NCI-H1436 treated with DMSO at 0.1 percent for 48 hours (cell line): ENCODE results near the gene ADGRL3.
"Not testable (repeated sequence)": the region's sequence is repeated elsewhere in the genome, so short reads cannot be mapped to it uniquely, and the experiment has no call there.

Experiments
- DNase-seq: peaks from one replicate; lab custom pipeline; 2025; lab: John Stamatoyannopoulos, UW

Gene ADGRL3

GRCh38 chr4:61350932-61351331, 150.8 kb downstream of the ADGRL3 start:
- DNase-seq = no peak

DNA sequence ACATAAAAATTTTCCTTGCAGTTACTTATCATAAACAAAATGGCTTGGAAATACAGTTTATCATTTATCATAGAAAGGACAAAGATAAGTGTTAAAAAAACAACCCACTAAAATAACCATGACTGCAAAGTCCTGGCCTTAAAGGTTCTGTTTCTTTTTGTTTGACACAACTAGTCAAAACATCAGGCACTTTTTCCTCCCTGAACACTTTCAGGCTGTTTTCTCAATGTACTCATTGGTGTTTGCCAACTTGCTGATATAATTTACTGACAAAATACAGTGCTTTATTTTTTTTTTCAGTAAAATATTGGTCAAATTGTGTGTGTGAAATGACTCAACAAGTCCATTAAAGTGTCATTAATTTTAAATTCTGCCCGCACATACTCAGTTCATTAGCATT, 156.6 kb downstream of the ADGRL3 start:
- no peak for DNase-seq

DNA sequence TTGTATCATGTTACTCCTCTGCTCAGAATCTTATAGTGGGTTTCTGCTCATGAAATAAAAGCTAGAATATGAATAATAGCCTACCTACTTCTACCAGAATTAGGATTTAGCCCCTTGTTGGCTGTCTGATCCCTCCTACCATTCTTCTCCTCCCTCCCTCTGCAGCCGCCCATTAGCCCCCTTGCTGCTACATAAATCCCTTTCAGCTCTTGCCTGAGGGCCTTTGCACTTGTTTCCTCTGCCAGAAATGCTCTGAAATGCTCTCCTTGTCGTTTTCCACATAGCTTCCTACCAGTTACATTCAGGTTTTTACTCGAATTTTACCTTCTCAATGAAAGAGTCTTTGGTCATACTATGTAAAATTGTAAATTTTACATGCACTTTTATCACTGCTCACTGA, 159.2 kb downstream of the ADGRL3 start:
- no peak for DNase-seq

DNA sequence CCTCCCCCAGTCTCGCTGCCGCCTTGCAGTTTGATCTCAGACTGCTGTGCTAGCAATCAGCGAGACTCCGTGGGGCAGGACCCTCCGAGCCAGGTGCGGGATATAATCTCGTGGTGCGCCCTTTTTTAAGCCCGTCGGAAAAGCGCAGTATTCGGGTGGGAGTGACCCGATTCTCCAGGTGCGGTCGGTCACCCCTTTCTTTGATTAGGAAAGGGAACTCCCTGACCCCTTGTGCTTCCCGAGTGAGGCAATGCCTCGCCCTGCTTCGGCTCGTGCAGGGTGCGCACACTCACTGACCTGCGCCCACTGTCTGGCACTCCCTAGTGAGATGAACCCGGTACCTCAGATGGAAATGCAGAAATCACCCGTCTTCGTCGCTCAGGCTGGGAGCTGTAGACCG, 172.7 kb downstream of the ADGRL3 start:
- not testable (repeated sequence) for DNase-seq

- no peak for DNase-seq
Observed at GRCh38 chr4:61373901-61374440, 173.8 kb downstream of the ADGRL3 start.

GRCh38 chr4:61374447-61374891, 174.3 kb downstream of the ADGRL3 start:
- no peak for DNase-seq

GRCh38 chr4:61375301-61375700, 175.2 kb downstream of the ADGRL3 start:
- DNase-seq = no peak

DNA sequence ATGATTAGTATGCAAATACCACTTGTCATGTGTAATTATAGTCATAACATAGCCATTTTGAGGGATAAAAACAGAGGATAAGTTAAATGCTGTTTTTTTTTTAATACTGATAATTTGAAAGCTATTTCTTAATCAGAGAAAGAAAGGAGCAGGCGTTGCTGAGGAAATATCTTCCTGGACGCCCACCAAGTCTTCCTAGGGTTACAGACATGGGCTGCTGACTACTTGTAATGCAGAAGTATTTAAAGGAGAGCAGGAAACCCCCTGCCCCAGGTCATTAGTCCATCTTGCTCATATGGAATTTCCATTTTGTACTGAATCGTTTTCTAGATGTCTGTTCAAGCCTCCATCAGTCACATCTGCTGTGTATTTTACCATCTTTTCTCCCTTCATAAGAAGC, 176.2 kb downstream of the ADGRL3 start:
- no peak for DNase-seq

GRCh38 chr4:61379406-61379805, 179.3 kb downstream of the ADGRL3 start:
- DNase-seq = no peak

DNA sequence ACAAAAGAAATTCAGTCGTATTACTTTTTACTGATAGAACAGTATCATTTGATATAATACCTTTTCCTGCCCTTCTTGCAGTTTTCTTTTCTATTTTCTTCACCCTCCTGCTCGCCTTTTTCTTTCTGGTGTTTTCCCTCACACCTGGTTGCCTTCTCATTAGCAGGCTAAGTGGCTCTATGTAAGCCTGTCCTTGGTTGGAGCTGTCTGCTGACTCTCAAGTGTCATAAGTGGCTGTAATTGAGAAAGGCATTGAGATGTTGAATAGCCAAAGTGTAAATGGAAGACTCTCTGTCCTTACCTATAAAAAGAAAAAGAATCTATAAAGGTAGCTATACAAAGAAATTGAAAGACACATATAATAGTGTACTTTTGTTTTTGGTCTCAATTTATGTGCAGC, 180.7 kb downstream of the ADGRL3 start:
- peak; percentile 58 for DNase-seq

DNA sequence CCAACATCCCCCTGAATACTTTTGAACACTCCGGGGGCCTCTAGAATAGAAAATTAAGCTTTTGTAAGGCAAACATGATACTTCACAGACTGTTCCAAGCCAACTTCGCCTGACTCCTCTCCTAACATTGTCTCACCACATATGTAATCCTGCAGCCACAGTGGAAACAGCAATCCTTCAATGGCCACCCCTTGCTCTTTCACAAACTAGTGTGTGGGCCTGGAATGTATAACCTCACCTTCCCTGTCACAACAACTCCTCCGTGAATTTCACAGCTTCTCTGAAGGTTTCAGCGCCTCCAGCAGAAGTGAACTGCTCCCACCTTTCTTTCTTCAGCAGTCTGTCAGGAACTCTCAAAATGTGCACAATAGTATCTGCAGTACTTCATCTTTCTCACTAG, 185.1 kb downstream of the ADGRL3 start:
- no peak for DNase-seq

DNA sequence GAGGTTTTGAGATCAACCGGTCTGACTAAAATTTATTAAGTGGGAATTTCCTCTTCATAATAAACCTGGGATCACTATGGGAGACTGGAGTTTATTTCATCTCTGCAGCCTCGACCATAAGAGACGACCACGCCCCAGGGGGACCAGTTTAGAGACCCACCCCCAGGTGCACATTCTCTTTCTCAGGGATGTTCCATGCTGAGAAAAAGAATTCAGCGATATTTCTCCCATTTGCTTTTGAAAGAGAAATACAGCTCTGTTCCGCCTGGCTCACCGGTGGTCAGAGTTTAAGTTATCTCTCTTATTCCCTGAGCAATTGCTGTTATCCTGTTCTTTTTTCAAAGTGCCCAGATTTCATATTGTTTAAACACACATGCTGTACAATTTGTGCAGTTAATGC, 187.2 kb downstream of the ADGRL3 start:
- not testable (repeated sequence) for DNase-seq

GRCh38 chr4:61389640-61390039, 189.5 kb downstream of the ADGRL3 start:
- no peak for DNase-seq

GRCh38 chr4:61395754-61396153, 195.6 kb downstream of the ADGRL3 start:
- DNase-seq = no peak

DNA sequence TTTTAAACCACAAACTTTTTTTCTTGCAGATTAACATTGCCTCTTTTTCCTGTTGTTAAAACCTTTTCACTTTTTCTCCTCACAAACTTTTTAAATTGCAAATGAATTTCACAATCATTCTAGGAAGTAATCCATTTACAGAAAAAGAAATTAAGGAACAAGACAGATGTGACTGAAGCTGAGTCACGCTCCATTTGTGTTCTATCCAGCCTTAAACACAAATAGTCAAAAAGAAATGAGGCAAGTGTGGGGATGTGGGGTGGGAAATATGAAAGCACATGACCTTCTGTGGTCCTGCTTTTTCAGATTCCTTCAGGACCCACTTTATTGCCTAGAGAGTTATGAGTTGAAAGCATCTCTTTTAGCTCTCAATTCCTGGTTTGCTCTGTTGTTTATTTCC, 197.0 kb downstream of the ADGRL3 start:
- DNase-seq = no peak

GRCh38 chr4:61400439-61401038, 200.4 kb downstream of the ADGRL3 start:
- DNase-seq = no peak

DNA sequence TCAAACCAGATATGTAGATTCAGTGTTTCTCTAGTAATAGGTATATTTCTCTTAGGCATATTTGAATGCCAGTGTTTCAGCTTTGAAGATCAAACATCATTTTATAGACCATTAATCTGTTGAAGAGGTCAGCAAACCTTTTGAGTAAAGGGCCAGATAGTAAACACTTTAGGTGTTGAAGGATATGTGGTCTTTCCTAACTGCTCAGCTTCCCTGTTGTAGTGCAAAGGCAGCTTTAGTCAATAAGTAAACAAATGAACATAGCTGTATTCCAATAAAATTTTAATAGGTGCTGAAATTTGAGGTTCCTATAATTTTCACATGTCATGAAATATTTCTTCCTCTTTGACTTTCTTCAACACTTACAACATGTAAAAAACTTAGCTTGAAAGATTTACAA, 201.6 kb downstream of the ADGRL3 start:
- no peak for DNase-seq

DNA sequence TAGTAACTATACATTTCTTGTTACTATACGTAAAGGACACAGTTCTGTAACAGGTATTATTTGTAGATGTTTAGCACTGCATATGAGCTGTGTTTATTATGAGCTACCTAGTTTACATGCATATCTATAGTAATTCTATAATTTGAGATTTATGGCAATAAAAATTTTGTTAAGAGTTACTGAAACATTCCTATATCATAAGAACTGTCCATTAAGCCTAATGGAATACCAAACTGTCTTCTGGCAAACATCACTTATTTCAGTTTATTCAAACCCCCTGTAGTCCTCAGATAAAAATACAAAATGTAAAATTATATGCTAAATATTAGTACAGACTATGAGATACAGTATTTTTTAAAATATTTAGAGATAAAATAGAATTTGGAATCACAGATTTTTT, 205.2 kb downstream of the ADGRL3 start:
- DNase-seq = no peak

DNA sequence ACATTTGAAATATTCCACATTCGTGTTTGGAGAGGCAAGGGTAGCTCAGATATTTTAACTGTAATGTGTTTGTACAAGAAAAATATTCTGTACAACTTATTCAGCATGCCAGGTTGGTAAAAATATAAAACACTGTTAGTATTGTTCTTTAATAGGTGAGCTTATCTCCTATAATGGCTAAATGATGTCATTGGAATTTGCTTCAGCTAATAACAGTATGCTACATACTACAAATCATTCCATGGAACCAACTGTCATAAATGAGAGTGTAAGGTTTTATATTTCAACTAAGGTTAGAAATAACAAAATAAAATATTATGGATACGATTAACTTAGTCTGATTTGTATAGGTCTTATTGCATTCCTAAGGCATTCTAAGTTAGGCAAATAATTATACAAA, 206.6 kb downstream of the ADGRL3 start:
- DNase-seq = no peak

DNA sequence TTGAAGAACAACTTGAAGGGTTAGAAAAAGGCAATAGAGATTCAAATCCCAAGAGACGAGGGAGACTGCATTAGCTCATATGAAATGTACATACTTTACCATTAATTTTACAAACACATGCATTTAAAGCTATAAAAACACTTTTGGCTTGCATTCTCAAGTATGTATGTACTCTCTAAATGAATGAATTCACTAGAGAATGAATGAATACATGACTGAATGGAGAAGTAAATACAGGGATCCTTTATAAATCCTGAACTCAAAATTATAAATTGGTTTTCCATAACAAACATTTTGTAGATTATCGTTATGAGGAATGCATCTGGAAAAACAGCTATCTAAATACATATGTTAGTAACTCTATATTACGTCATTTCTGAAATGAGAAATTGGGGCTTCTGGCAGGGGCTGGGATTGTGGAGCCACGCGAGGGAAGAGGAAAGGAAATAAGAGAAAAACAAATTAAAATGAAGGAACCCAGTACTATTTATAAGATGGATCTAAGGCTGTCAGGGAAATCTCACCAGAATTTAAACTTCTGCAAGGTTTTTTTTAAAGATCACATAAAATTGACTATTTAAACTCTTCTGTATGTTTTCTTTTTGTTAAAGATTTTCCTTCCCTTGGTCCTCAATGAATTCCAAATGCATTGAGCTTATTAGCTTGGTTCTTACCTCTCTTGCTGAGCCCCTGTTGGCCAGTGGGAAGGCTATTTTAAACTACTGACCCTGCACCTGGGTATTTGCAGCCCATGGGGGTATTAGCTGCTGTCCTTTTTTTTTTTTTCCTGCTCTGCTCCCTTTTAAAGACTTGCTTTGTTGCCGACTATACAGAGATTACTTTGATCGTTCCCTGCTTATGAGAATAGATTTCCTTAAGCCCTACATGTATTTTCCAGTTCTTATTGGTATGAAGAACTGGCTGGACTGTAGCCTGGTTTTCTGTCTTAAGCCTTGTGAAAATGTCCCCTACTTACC, 207.8 kb downstream of the ADGRL3 start:
- DNase-seq = peak; percentile 34

GRCh38 chr4:61408861-61409260, 208.7 kb downstream of the ADGRL3 start:
- no peak for DNase-seq

- no peak for DNase-seq
Observed at GRCh38 chr4:61411241-61411640, 211.1 kb downstream of the ADGRL3 start.

DNA sequence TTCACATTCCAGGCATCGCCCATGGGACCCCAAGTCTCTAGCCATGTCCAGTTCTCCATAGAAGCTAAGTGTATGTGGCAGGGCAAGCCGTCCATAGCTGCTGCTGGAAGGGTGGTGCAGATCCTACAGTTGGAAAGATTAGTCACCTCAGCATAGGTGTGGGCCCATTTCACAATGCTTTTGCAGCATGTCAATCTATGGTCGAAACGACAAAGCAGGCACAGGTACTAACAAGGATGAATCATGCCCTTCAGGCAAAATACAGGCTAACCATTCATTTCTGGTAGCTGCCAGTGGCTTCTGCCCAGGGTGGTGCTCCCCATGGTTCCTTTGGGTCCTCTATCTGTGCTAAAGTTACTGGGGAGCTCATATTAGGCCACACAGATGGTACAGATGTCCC, 225.2 kb downstream of the ADGRL3 start:
- no peak for DNase-seq
